ENCODE measurements around the gene TMEM139. TPM values are rescaled to one million over a fixed set of nuclear protein-coding genes. Genes with fewer than 3 reads are reported as not detected.

TMEM139 gene
- total and polyA plus RNA-seq, 2 donors from 2014 or later: 36.7 to 108 TPM

DNA sequence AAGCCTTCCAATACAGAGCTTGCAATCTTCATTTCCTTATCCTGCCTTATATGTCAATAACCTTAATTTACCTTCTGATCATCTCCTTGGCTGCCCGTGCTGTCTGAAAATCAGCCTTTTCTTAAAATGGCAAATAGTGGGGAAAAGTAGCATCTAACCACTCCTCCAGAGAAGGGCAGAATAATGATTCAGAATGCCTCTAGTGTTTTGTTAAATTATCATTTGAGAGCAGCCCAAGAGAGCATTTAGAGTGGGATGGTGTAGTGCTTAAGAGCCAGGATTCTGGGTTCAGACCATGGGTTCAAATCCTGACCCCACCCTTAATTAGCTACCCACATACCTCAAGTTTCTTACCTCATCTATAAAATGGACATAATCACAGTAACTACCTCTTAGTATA is 4.6 kb upstream of the TMEM139 start:
- no peak overlapping the region for H3K4me3 ChIP-seq (ENCODE audit: low read length in 3 of 3)
- H3K27ac ChIP-seq (ENCODE audit: low read depth in 2 of 2, low read length in 2 of 2): no peak overlapping the region
- H3K9ac ChIP-seq (ENCODE audit: low read length in 3 of 3): no peak overlapping the region
- FAIRE-seq (no peak), DNase-seq (no peak)
- no peaks in the 10 kb centered on the region for H3K27me3 ChIP-seq (ENCODE audit: control insufficient read depth, insufficient read depth, low read length)
- H3K4me1 ChIP-seq (ENCODE audit: control insufficient read depth in 2 of 3, insufficient read depth in 2 of 3, low read depth in 1 of 3, low read length in 3 of 3): peaks cover 9 to 16% (median 13%) of the 10 kb centered on the region in 3 donors
- no peaks in the 10 kb centered on the region for H3K9me3 ChIP-seq (ENCODE audit: control insufficient read depth in 2 of 3, insufficient read depth in 1 of 3, low read length in 3 of 3)
- H3K36me3 ChIP-seq (ENCODE audit: control insufficient read depth in 2 of 3, insufficient read depth in 3 of 3, low read length in 3 of 3): no peaks in the 10 kb centered on the region
- TF ChIP-seq, protein P1, sequence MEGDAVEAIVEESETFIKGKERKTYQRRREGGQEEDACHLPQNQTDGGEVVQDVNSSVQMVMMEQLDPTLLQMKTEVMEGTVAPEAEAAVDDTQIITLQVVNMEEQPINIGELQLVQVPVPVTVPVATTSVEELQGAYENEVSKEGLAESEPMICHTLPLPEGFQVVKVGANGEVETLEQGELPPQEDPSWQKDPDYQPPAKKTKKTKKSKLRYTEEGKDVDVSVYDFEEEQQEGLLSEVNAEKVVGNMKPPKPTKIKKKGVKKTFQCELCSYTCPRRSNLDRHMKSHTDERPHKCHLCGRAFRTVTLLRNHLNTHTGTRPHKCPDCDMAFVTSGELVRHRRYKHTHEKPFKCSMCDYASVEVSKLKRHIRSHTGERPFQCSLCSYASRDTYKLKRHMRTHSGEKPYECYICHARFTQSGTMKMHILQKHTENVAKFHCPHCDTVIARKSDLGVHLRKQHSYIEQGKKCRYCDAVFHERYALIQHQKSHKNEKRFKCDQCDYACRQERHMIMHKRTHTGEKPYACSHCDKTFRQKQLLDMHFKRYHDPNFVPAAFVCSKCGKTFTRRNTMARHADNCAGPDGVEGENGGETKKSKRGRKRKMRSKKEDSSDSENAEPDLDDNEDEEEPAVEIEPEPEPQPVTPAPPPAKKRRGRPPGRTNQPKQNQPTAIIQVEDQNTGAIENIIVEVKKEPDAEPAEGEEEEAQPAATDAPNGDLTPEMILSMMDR (IDR thresholded peaks at IDR 0.05; ENCODE audit: borderline replicate concordance, extremely low read depth, insufficient read depth): no peak
- intact Hi-C loops (cut with DNase I): no loop called here

DNA sequence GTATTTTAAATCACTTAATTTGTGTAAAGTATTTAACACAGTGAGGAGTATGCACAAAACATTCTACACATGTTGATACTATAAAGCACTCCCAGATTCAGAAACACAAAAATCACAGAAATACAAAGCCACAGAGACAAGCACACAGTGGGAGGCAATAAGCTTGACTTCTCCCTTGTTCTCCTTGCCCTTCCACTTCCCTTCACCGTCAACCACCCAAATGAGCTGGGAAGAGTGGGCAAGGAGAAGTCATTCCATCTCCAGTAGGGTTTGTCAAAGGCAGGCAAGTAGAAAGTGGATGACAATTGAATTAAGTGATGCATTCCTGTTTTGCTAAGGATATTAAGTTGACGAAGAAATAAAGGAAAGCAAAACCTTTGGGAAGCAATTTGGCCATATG is 4.2 kb upstream of the TMEM139 start:
- Histone ChIP-seq H3K4me1 (ENCODE audit: control insufficient read depth in 2 of 3, insufficient read depth in 2 of 3, low read depth in 1 of 3, low read length in 3 of 3) (peaks cover 9 to 20% (median 13%) of the 10 kb centered on the region in 3 donors), H3K27me3 (ENCODE audit: control insufficient read depth, insufficient read depth, low read length) (no peaks in the 10 kb centered on the region), H3K4me3 (ENCODE audit: low read length in 3 of 3) (no peak overlapping the region), H3K9me3 (ENCODE audit: control insufficient read depth in 2 of 3, insufficient read depth in 1 of 3, low read length in 3 of 3) (no peaks in the 10 kb centered on the region), H3K9ac (ENCODE audit: low read length in 3 of 3) (no peak overlapping the region), H3K27ac (ENCODE audit: low read depth in 2 of 2, low read length in 2 of 2) (no peak overlapping the region), H3K36me3 (ENCODE audit: control insufficient read depth in 2 of 3, insufficient read depth in 3 of 3, low read length in 3 of 3) (no peaks in the 10 kb centered on the region)
- no peak for FAIRE-seq
- DNase-seq: no peak
- intact Hi-C loops (cut with DNase I): no loop called here
- TF ChIP-seq, protein P1 (IDR thresholded peaks at IDR 0.05; ENCODE audit: borderline replicate concordance, extremely low read depth, insufficient read depth): no peak

DNA sequence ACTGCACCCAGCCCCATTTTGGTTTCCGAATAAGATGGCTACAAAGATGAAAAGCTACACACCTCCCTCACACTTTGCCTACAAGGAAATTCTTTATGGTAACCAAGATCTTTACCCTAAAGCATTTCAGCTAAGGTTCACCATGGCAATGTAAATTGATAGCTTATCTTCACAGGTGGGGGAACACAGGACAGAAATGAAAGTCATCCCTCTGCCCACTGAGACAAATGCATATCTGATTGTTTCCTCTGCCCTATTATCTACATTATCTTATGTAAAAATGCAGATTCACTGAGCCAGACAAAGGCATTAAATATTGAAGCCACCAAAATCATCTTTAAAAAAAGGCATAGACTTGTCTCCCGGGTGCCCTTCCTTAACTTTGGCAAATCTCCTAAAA is 3.2 kb upstream of the TMEM139 start:
- FAIRE-seq (no peak), DNase-seq (no peak)
- Histone ChIP-seq H3K4me1 (ENCODE audit: control insufficient read depth in 2 of 3, insufficient read depth in 2 of 3, low read depth in 1 of 3, low read length in 3 of 3) (peaks cover 9 to 27% (median 13%) of the 10 kb centered on the region in 3 donors), H3K9me3 (ENCODE audit: control insufficient read depth in 2 of 3, insufficient read depth in 1 of 3, low read length in 3 of 3) (no peaks in the 10 kb centered on the region), H3K9ac (ENCODE audit: low read length in 3 of 3) (no peak overlapping the region), H3K27me3 (ENCODE audit: control insufficient read depth, insufficient read depth, low read length) (no peaks in the 10 kb centered on the region), H3K36me3 (ENCODE audit: control insufficient read depth in 2 of 3, insufficient read depth in 3 of 3, low read length in 3 of 3) (no peaks in the 10 kb centered on the region), H3K4me3 (ENCODE audit: low read length in 3 of 3) (no peak overlapping the region), H3K27ac (ENCODE audit: low read depth in 2 of 2, low read length in 2 of 2) (no peak overlapping the region)
- TF ChIP-seq, protein P1 (IDR thresholded peaks at IDR 0.05; ENCODE audit: borderline replicate concordance, extremely low read depth, insufficient read depth): no peak
- intact Hi-C loops (cut with DNase I): no loop called here

DNA sequence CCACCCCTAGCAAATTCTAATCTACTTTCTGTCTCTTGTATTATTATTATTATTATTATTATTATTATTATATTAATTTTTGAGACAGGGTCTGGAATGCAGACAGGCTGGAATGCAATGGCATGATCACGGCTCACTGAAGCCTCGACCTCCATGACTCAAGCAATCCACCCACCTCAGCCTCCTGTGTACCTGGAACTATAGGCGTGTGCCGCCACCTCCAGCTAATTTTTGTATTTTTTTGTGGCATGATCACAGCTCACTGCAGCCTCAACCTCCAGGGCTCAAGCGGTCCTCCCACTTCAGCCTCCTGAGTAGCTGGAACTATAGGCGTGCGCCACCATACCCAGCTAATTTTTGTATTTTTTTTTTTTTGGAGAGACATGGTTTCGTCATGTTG is 2.6 kb upstream of the TMEM139 start:
- no peaks in the 10 kb centered on the region for H3K27me3 ChIP-seq (ENCODE audit: control insufficient read depth, insufficient read depth, low read length)
- H3K9me3 ChIP-seq (ENCODE audit: control insufficient read depth in 2 of 3, insufficient read depth in 1 of 3, low read length in 3 of 3): no peaks in the 10 kb centered on the region
- no peak overlapping the region for H3K4me3 ChIP-seq (ENCODE audit: low read length in 3 of 3)
- DNase-seq: no peak
- TF ChIP-seq, protein P1 (IDR thresholded peaks at IDR 0.05; ENCODE audit: borderline replicate concordance, extremely low read depth, insufficient read depth): no peak
- FAIRE-seq: no peak
- no peaks in the 10 kb centered on the region for H3K36me3 ChIP-seq (ENCODE audit: control insufficient read depth in 2 of 3, insufficient read depth in 3 of 3, low read length in 3 of 3)
- no peak overlapping the region for H3K9ac ChIP-seq (ENCODE audit: low read length in 3 of 3)
- no peak overlapping the region for H3K27ac ChIP-seq (ENCODE audit: low read depth in 2 of 2, low read length in 2 of 2)
- peaks cover 9 to 27% (median 13%) of the 10 kb centered on the region in 3 donors for H3K4me1 ChIP-seq (ENCODE audit: control insufficient read depth in 2 of 3, insufficient read depth in 2 of 3, low read depth in 1 of 3, low read length in 3 of 3)
- intact Hi-C loops (cut with DNase I): no loop called here

All from kidney (tissue), 14 donors.